GM10248 (cell line): ENCODE results near the gene MS4A10.

Experiments used
- CTCF ChIA-PET: fragments of 300-600 bp; sonication (Branson Sonifier 250); formaldehyde crosslinking; extraction: SDS; loops from one replicate; lab custom pipeline; 2021; ENCODE audit warnings: antibody characterized with exemption; lab: Yijun Ruan, JAX
- POLR2A ChIA-PET: fragments of 350-650 bp; sonication (Branson Sonifier 250); formaldehyde crosslinking; extraction: SDS; loops from one replicate; lab custom pipeline; 2020; ENCODE audit warnings: antibody characterized with exemption; lab: Yijun Ruan, JAX
- DNase-seq: peaks from one replicate; pipeline ENCODE4 v3.0.0; 2012; ENCODE audit errors: extremely low spot score
- TF ChIP-seq, protein P1 (sequence below): IDR thresholded peaks from 2 replicates; pipeline ENCODE4 v1.5.1; 2012; ENCODE audit warnings: mild to moderate bottlenecking, low read depth; ENCODE audit errors: extremely low read depth, missing control alignments, control extremely low read depth

The MS4A10 gene

DNA sequence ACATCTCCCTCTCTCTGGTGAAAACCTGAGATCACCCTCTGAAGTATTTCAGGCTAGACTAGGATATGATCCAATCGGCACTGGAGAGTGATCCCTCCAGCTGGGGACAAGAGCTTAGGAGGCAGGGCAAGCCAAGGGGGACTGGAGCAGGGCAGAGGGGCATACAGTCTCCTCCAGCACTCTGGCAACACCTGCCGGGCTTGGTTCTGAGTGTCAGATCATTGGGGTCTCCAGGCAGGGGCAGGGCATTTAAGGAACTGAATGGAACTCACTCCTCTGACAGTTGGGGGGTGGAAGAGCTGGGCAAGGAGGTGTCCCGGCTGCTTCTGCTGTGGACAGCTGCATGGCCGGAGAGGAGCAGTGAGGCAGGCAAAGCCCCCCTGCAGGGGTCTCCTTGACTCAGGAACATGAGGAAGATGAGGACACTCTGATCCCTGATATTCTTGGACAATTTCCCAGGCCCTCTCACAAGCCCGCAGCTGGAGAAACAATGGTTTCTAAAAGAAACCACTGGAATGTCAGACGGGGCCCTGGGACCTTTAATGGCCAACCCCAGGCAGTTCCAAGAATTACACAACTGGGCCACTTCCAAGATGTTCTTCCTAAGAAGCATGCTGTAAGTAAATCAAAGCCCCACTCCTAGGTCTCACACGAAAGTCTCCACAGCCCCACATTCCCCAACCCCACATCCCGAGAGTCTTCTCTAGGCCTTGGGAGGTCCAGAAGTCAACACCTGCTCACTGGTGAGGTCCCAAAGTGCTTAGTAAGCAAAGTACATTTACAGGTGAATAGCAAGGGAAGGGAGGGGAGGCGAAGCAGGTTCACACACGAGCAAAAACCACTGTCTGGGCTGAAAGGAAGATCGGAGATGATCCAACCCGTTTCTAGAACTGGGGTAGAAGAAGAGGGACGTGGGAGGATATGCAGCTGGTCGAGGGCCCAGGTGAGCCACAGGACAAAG is 55.6 kb downstream of the MS4A10 start:
- no peak for DNase-seq
- POLR2A ChIA-PET = interaction anchor here (0.8 kb wide), 1 partner anchor 73 kb away, joined by 3 read pairs; the partner anchor contains the start of gene TMEM109
- CTCF ChIA-PET = interaction anchor here (1.0 to 4.6 kb wide), 5 partner anchors 9 to 346 kb away, joined by 3 to 42 read pairs (median 3); no protein-coding TSS in a partner anchor
- TF ChIP-seq, protein P1, sequence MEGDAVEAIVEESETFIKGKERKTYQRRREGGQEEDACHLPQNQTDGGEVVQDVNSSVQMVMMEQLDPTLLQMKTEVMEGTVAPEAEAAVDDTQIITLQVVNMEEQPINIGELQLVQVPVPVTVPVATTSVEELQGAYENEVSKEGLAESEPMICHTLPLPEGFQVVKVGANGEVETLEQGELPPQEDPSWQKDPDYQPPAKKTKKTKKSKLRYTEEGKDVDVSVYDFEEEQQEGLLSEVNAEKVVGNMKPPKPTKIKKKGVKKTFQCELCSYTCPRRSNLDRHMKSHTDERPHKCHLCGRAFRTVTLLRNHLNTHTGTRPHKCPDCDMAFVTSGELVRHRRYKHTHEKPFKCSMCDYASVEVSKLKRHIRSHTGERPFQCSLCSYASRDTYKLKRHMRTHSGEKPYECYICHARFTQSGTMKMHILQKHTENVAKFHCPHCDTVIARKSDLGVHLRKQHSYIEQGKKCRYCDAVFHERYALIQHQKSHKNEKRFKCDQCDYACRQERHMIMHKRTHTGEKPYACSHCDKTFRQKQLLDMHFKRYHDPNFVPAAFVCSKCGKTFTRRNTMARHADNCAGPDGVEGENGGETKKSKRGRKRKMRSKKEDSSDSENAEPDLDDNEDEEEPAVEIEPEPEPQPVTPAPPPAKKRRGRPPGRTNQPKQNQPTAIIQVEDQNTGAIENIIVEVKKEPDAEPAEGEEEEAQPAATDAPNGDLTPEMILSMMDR = no peak

DNA sequence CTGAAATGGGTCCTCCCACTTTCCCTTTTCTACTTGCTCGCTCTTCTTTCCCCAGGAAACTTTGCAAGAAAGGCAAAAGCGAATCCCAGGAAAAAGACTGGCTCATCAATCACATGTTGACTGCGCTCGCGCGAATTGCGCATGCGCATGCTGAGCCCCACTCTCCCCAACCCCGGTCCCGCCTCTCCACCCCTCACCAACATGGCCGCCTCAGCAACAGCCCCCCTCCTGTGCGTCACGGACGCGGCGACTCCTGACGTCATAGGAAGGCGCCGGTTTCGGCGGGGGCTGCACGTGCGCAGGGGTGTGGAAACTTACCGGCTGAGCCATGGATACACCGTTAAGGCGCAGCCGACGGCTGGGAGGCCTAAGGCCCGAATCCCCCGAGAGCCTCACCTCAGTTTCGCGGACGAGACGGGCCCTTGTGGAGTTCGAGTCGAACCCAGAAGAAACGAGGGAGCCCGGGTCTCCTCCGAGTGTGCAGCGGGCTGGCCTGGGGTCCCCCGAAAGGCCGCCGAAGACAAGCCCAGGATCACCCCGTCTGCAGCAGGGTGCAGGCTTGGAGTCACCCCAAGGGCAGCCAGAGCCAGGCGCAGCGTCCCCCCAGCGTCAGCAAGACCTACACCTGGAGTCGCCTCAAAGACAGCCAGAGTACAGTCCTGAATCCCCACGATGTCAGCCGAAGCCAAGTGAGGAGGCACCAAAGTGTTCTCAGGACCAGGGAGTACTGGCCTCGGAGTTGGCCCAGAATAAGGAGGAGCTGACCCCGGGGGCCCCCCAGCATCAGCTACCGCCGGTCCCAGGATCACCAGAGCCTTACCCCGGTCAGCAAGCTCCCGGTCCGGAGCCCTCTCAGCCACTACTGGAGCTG is 56.9 kb downstream of the MS4A10 start, which contains the start of gene CCDC86:
TSS of gene CCDC86 (plus strand) at position 317 of the 871 bp plus-strand sequence. CDS start at position 329, 12 bp downstream.
- CTCF ChIA-PET = interaction anchor here (1.0 to 4.6 kb wide), 9 partner anchors 9 to 79 kb away, joined by 3 to 42 read pairs (median 3); no protein-coding TSS in a partner anchor
- POLR2A ChIA-PET = interaction anchor here (0.6 kb wide), 1 partner anchor 1211 kb away, joined by 6 read pairs; no protein-coding TSS in a partner anchor
- TF ChIP-seq, protein P1 = no peak
- peak; percentile 100 for DNase-seq

DNA sequence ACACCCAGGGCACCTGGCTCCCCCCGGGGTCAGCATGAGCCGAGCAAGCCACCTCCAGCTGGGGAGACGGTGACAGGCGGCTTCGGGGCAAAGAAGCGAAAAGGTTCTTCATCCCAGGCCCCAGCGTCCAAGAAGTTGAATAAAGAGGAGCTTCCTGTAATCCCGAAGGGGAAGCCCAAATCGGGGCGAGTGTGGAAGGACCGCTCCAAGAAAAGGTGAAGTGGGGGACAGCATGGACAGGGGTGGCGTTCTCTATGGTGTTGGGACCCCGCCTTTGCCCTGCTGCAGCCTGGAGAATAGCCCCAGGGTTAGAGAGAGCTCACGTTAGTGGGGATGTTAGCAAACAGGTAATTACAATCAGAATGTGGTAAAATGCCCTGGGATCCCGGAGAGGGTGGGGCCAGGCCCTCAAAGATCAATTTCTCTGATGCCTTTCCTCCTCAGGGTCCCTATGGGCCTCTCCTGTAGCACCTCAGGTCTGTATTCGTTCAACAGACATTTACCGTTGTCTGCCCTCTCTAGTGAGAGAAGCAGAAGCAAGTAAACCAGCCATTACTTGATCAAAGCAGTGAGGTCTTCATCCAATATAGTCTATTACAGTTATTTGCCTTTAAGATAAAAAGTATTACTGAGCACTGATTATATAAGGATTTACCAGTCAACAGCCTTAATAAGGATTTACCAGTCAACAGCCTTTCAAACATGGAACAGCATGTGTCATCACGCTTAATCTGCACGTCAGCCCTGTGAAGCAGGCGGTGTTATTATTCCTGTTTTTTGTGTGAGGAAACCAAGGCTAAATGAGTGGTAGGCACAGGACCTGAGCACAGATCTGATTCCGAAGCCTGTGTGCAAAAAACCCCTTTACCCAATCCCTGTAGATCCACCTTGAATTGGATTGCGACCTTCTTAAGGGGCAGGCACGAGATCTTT is 57.8 kb downstream of the MS4A10 start:
- TF ChIP-seq, protein P1 = no peak
- no peak for DNase-seq
- ChIA-PET CTCF (interaction anchor here (1.0 to 4.6 kb wide), 11 partner anchors 8 to 77 kb away, joined by 3 to 42 read pairs (median 3); no protein-coding TSS in a partner anchor), POLR2A (interaction anchor here (0.5 to 0.6 kb wide), 2 partner anchors 14 to 1212 kb away, joined by 4 to 6 read pairs; no protein-coding TSS in a partner anchor)

DNA sequence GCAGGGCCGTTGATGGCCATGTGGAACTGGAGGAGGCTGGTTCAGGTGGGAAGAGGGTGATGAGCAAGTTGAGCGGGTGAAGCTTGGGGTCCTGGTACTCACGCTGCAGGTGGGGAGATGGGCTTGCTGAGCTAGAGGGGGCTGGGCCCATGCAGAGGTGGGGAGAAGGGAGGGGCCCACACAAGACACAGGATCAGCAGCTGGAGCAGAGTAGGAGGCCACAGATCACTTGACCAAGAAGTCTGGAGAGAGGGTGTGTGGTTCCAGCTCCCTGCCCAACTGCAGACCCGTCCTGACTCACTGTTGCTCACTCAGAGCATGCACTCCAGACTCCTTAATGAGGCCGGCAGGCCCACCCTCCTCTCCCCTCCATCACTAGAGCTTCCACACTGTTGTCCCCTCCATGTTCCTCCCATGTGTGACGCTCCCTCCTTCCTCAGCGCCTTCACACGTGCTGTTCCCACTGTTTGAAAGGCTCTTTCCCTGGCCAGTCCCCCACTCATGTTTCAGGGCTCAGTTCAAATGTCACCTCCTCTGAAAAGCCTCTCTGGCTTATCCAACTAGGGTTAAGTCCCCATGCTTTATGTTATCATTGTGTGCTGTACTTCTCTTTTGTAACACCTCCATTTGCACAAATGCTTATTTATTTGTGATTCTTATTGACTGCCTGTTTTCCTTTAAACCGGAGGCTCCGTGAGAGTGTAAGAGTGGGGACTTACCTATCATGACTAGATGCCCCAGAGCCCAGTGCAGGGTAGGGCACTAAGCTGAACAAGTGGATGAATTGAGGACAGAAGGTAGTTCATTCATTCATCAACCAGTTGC is 59.1 kb downstream of the MS4A10 start:
- ChIA-PET CTCF (interaction anchor here (0.8 to 3.4 kb wide), 9 partner anchors 13 to 81 kb away, joined by 3 to 21 read pairs (median 3); no protein-coding TSS in a partner anchor), POLR2A (no interaction called here)
- no peak for DNase-seq
- TF ChIP-seq, protein P1 = no peak

DNA sequence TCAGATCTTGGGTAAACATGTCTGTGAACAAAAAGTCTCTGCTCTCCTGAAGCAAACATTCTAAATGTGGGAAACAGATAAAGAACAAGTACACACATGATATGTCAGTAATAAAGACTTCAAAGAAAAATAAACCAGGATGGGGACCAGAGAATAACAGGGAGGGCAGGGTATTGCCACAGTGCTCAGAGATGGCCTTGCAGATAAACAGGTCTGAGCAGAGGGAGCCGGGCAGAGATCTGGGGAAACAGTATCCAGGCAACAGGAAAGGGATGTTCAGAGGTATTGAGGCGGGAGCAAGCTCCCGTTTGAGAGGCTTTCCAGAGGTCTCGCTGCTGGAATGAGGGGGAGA is 59.7 kb downstream of the MS4A10 start:
- ChIA-PET POLR2A (no interaction called here), CTCF (interaction anchor here (0.9 to 3.4 kb wide), 4 partner anchors 14 to 69 kb away, joined by 3 to 21 read pairs (median 6); no protein-coding TSS in a partner anchor)
- TF ChIP-seq, protein P1 = no peak
- no peak for DNase-seq
